GM19395 (cell line): Measurements from ENCODE around the gene UST.
"Not testable (repeated sequence)": the region's sequence is repeated elsewhere in the genome, so short reads cannot be mapped to it uniquely, and the experiment has no call there.

Experiments used
- ATAC-seq: cut with Tn5 transposase; IDR thresholded peaks from one replicate; pipeline ENCODE4 v1.9.1; 2021; ENCODE audit warnings: mild to moderate bottlenecking, moderate library complexity; ENCODE audit not compliant: unreplicated experiment

Gene UST

GRCh38 chr6:148764259-148765020 lies 17.6 kb downstream of the UST start:
- ATAC-seq: not testable (repeated sequence)

- ATAC-seq: no peak
These were observed 19.3 kb downstream of the UST start for GRCh38 chr6:148765898-148766808.

GRCh38 chr6:148768646-148769270 lies 21.9 kb downstream of the UST start:
- ATAC-seq: no peak

- no peak for ATAC-seq
These were observed 22.6 kb downstream of the UST start for GRCh38 chr6:148769304-148769968.

GRCh38 chr6:148770408-148771211 lies 23.8 kb downstream of the UST start:
- no peak for ATAC-seq

GRCh38 chr6:148771212-148771601 lies 24.4 kb downstream of the UST start:
- no peak for ATAC-seq

- no peak for ATAC-seq
These were observed 25.2 kb downstream of the UST start for GRCh38 chr6:148771896-148772554.

- ATAC-seq: no peak
These were observed 28.3 kb downstream of the UST start for GRCh38 chr6:148775161-148775560.

GRCh38 chr6:148776321-148777308 lies 29.8 kb downstream of the UST start:
- no peak for ATAC-seq

- ATAC-seq: no peak
These were observed 32.3 kb downstream of the UST start for GRCh38 chr6:148779142-148779562.

GRCh38 chr6:148780423-148780822 lies 33.6 kb downstream of the UST start:
- ATAC-seq: not testable (repeated sequence)

GRCh38 chr6:148780918-148781436 lies 34.1 kb downstream of the UST start:
- ATAC-seq: peak; percentile 98

GRCh38 chr6:148789948-148790347 lies 43.1 kb downstream of the UST start:
- no peak for ATAC-seq

- ATAC-seq: no peak
These were observed 43.6 kb downstream of the UST start for GRCh38 chr6:148790404-148790803.

GRCh38 chr6:148790817-148791216 lies 44.0 kb downstream of the UST start:
- ATAC-seq: no peak

- ATAC-seq: no peak
These were observed 44.5 kb downstream of the UST start for GRCh38 chr6:148791372-148791771.

- ATAC-seq: no peak
These were observed 46.9 kb downstream of the UST start for GRCh38 chr6:148793721-148794120.

- no peak for ATAC-seq
These were observed 48.0 kb downstream of the UST start for GRCh38 chr6:148794797-148795196.
